K562 (cell line): ENCODE data around the gene MUSK. TPM values are rescaled to one million over a fixed set of nuclear protein-coding genes. Genes with fewer than 3 reads are reported as not detected.

Experiments used
- ADNP ChIP-seq: fragments of 200-800 bp; sonication (Bioruptor generic); IDR thresholded peaks from 2 replicates; pipeline ENCODE4 v1.6.1; 2016; ENCODE audit warnings: missing genetic modification characterization, missing compliant biosample characterization
- CEBPB ChIP-seq: fragments of 450-650 bp; IDR thresholded peaks from 2 replicates; pipeline ENCODE4 v1.6.1; 2016; ENCODE audit warnings: missing genetic modification characterization, missing compliant biosample characterization
- FOXJ3 ChIP-seq: sonication (generic); formaldehyde crosslinking; IDR thresholded peaks from 2 replicates; pipeline ENCODE4 v1.4.0; 2020; ENCODE audit warnings: mild to moderate bottlenecking, missing genetic modification reagents
- HDAC6 ChIP-seq: IDR thresholded peaks from 2 replicates; pipeline ENCODE4 v1.6.1; 2012; ENCODE audit warnings: low read depth, mild to moderate bottlenecking, control low read depth, inconsistent platforms, low read length, moderate library complexity
- MYNN ChIP-seq, 2 experiments: sonication (generic); formaldehyde crosslinking in 1 of 2; IDR thresholded peaks; 2 replicates each; pipeline versions ENCODE4 v1.5.0 to v1.6.1; 2016 to 2020; ENCODE audit warnings: antibody characterized with exemption in 1 of 2, missing genetic modification reagents in 1 of 2
- RBBP5 ChIP-seq: fragments of 200-600 bp; sonication (generic); IDR thresholded peaks from 2 replicates; pipeline ENCODE4 v1.6.1; 2012; ENCODE audit warnings: borderline replicate concordance, mild to moderate bottlenecking, low read length, control low read depth, inconsistent platforms; ENCODE audit not compliant: insufficient read depth, poor library complexity, severe bottlenecking
- SMARCC2 ChIP-seq: fragments of 450-650 bp; IDR thresholded peaks from 2 replicates; pipeline ENCODE4 v1.6.1; 2017; ENCODE audit warnings: antibody characterized with exemption, moderate library complexity, mild to moderate bottlenecking, low read depth
- ZNF133 ChIP-seq: fragments of 250-450 bp; sonication (Bioruptor Pico); IDR thresholded peaks from 2 replicates; pipeline ENCODE4 v1.4.0; 2020; ENCODE audit warnings: mild to moderate bottlenecking
- polyA plus RNA-seq, 8 experiments: library from polyadenylated mRNA; depleted of rRNA in 4 of 8; stranded (reverse) in 5 of 8; unstranded in 3 of 8; fragments of >200 nt; fragmentation: Nextera tagmentation in 2 of 8; fragmentation: Illumina TruSeq in 1 of 8; extraction: Ambion mirVana in 2 of 8; extraction: Trizol in 1 of 8; gene quantifications; 2 replicates each; pipeline versions ENCODE4 v1.2.1 to v1.2.3, GENCODE V29; 2011 to 2014; ENCODE audit warnings: inconsistent platforms in 1 of 8, missing spikeins in 1 of 8
- total RNA-seq, 7 experiments: library from RNA; depleted of rRNA in 6 of 7; stranded (reverse); fragments of >200 nt in 6 of 7; fragmentation: Illumina TruSeq in 2 of 7; extraction: Trizol in 2 of 7; gene quantifications; 2 replicates each; pipeline versions ENCODE4 v1.2.1 to v1.2.3, GENCODE V29; 2011 to 2021; ENCODE audit warnings: low replicate concordance in 1 of 7
- TF ChIP-seq, protein P1 (sequence below): IDR thresholded peaks from 3 replicates; pipeline ENCODE4 v1.6.1; 2011; ENCODE audit warnings: borderline replicate concordance, mild to moderate bottlenecking; ENCODE audit not compliant: insufficient read length, insufficient read depth
- TF ChIP-seq, protein P2 (sequence below): fragments of 450-650 bp; IDR thresholded peaks from 2 replicates; pipeline ENCODE4 v1.6.1; 2018; ENCODE audit warnings: mild to moderate bottlenecking, low read depth; ENCODE audit not compliant: partially characterized antibody

Gene MUSK
- total and polyA plus RNA-seq, 9 of the 15 experiments (the other 6 are each of a cell fraction or from before 2014, with no cell fraction given), result not detected

DNA sequence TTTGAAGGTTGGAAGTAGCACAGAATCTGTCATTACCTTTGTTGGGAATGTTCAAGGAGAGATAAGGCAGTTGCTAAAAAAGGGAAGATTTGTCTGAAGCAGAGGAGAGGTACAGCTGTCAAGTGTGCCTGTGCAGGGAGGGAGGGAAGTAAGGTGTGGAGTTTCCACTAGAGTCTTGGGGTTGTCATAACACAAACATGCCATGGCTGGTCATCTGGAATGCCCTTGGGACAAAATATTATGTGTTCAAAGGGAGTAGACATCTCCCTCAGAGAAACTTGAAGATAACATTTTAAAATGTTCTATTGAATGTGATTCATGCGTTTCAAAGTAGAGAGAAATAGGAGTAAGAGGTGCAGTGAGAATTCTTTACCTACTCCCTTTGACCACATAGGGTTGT is 95.0 kb downstream of the MUSK start (continued):
- no peak for TF ChIP-seq FOXJ3 (CRISPR knock-in tag)
- TF ChIP-seq, protein P1, sequence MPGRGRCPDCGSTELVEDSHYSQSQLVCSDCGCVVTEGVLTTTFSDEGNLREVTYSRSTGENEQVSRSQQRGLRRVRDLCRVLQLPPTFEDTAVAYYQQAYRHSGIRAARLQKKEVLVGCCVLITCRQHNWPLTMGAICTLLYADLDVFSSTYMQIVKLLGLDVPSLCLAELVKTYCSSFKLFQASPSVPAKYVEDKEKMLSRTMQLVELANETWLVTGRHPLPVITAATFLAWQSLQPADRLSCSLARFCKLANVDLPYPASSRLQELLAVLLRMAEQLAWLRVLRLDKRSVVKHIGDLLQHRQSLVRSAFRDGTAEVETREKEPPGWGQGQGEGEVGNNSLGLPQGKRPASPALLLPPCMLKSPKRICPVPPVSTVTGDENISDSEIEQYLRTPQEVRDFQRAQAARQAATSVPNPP, result no peak
- TF ChIP-seq MYNN (IDR thresholded peaks at IDR 0.05), result no peak
- TF ChIP-seq MYNN (CRISPR knock-in tag; IDR thresholded peaks at IDR 0.05), result no peak
- no peak for TF ChIP-seq ZNF133 (CRISPR knock-in tag)
- TF ChIP-seq, protein P2, sequence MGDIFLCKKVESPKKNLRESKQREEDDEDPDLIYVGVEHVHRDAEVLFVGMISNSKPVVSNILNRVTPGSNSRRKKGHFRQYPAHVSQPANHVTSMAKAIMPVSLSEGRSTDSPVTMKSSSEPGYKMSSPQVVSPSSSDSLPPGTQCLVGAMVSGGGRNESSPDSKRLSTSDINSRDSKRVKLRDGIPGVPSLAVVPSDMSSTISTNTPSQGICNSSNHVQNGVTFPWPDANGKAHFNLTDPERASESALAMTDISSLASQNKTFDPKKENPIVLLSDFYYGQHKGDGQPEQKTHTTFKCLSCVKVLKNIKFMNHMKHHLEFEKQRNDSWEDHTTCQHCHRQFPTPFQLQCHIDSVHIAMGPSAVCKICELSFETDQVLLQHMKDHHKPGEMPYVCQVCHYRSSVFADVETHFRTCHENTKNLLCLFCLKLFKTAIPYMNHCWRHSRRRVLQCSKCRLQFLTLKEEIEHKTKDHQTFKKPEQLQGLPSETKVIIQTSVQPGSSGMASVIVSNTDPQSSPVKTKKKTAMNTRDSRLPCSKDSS, result no peak
- no peak for TF ChIP-seq ADNP (tag)
- TF ChIP-seq SMARCC2, result no peak
- no peak for TF ChIP-seq CEBPB (tag)
- TF ChIP-seq HDAC6, result no peak
- no peak for TF ChIP-seq RBBP5
- TF ChIP-seq, all 486 proteins: peak for 0
